H1 (cell line): ENCODE measurements around the gene SPAG4. TPM values are rescaled to one million over a fixed set of nuclear protein-coding genes. Genes with fewer than 3 reads are reported as not detected.

Experiments used
- CHD1 ChIP-seq: IDR thresholded peaks from 2 replicates; pipeline ENCODE4 v1.6.1; 2012; ENCODE audit warnings: low read depth, low read length, improper control_type of control experiment
- EGR1 ChIP-seq: IDR thresholded peaks from 2 replicates; pipeline ENCODE4 v1.6.1; 2011; ENCODE audit warnings: low read depth, low read length, borderline replicate concordance
- KDM1A ChIP-seq: fragments of 200-600, 300-600 bp; sonication (generic); IDR thresholded peaks from 2 replicates; pipeline ENCODE4 v1.7.1; 2016; ENCODE audit warnings: mild to moderate bottlenecking, low read length, borderline replicate concordance
- NANOG ChIP-seq: IDR thresholded peaks from 2 replicates; pipeline ENCODE4 v1.6.1; 2011; ENCODE audit warnings: low read length, low read depth, mild to moderate bottlenecking, inconsistent platforms; ENCODE audit not compliant: insufficient read depth, poor library complexity, severe bottlenecking
- RFX5 ChIP-seq: IDR thresholded peaks from 2 replicates; pipeline ENCODE4 v1.6.1; 2011; ENCODE audit warnings: low read depth, low read length, improper control_type of control experiment, borderline replicate concordance
- SAP30 ChIP-seq: fragments of 300-600 bp; sonication (generic); IDR thresholded peaks from 2 replicates; pipeline ENCODE4 v1.7.1; 2012; ENCODE audit warnings: low read length, moderate library complexity, mild to moderate bottlenecking, inconsistent platforms; ENCODE audit not compliant: insufficient read depth, insufficient replicate concordance
- SIN3A ChIP-seq, 2 experiments: IDR thresholded peaks in 1 of 2; conservative IDR thresholded peaks in 1 of 2; 2 replicates each; pipeline ENCODE4 v1.6.1; 2011 to 2012; ENCODE audit warnings: low read length in 2 of 2, improper control_type of control experiment in 1 of 2, low read depth in 1 of 2, mild to moderate bottlenecking in 1 of 2
- SIX5 ChIP-seq: IDR thresholded peaks from 2 replicates; pipeline ENCODE4 v1.6.1; 2011; ENCODE audit warnings: mild to moderate bottlenecking, low read depth, low read length
- SRF ChIP-seq: IDR thresholded peaks from 2 replicates; pipeline ENCODE4 v1.6.1; 2011; ENCODE audit warnings: mild to moderate bottlenecking, low read depth, low read length, moderate library complexity
- TCF12 ChIP-seq: IDR thresholded peaks from 2 replicates; pipeline ENCODE4 v1.6.1; 2011; ENCODE audit warnings: low read depth, mild to moderate bottlenecking, low read length
- polyA plus RNA-seq, 7 experiments: library from polyadenylated mRNA; depleted of rRNA in 3 of 7; stranded (reverse) in 5 of 7; unstranded in 2 of 7; fragments of >200 nt in 5 of 7; fragments of 200-250 nt in 2 of 7; gene quantifications; 1 replicate in 5 of 7; 2 replicates in 1 of 7; 4 replicates in 1 of 7; pipeline versions ENCODE4 v1.2.1 to v1.2.3, GENCODE V29; 2011 to 2013; ENCODE audit warnings: missing spikeins in 2 of 7, mixed read lengths in 2 of 7
- total RNA-seq: library from RNA; stranded (reverse); fragmentation: NEBNext Ultra II Directional; extraction: Animal tissue kit (Norgen Biotek cat#: 25700); gene quantifications from 2 replicates; pipeline ENCODE4 v1.2.1, GENCODE V29; 2021

The SPAG4 gene
- total and polyA plus RNA-seq, 2 of the 8 experiments (the other 6 are each of a cell fraction or from before 2014, with no cell fraction given), result 2.4 to 6.0 TPM

DNA sequence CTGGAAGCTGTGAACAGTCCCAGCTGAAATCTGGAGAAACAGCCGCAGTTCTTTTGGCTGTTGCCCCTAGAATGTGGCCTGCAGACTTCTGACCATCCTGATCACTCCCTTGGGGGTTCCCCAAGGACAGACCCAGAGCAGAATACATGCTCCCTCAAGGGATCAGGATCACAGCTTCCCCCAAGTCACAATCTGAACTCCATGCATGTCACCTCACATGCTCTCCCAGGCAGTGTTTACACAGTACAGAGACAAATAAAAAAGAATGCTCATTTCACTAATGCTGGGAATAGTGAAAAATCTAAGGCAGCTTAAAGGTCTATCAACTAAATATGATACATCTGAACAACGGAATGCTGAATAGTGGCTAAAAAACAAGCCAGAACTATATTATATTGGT lies 20.5 kb downstream of the SPAG4 start (continued):
- TF ChIP-seq SIX5, result no peak
- no peak for TF ChIP-seq RFX5
- no peak for TF ChIP-seq SIN3A (conservative IDR thresholded peaks at IDR 0.05 in 1 of 2, IDR thresholded peaks at IDR 0.05 in 1 of 2; ENCODE audit: low read depth in 1 of 2, low read length in 2 of 2)
- TF ChIP-seq EGR1, result no peak
- no peak for TF ChIP-seq SAP30
- TF ChIP-seq NANOG, result no peak
- TF ChIP-seq SRF, result no peak
- TF ChIP-seq KDM1A, result no peak
- TF ChIP-seq CHD1, result no peak
- no peak for TF ChIP-seq TCF12
- TF ChIP-seq, all 59 proteins: peak for 0
